SK-N-MC (cell line): ENCODE data around the gene PACRG.

Experiments used
- EZH2 ChIP-seq: fragments of 200-600 bp; sonication (generic); IDR thresholded peaks from one replicate; pipeline ENCODE4 v1.6.1; 2017; ENCODE audit warnings: antibody characterized with exemption
- POLR2AphosphoS5 ChIP-seq: IDR thresholded peaks from 2 replicates; pipeline ENCODE4 v1.6.1; 2012; ENCODE audit warnings: mild to moderate bottlenecking, low read depth, low read length, borderline replicate concordance

- TF ChIP-seq EZH2 (no peak), POLR2AphosphoS5 (no peak)
Measured at GRCh38 chr6:163239572-163240340, 512.0 kb downstream of the PACRG start.
